ENCODE measurements around the gene PRKCH.

Gene PRKCH

GRCh38 chr14:61321385-61322010, at the start of gene PRKCH:
Gene PRKCH (plus strand): TSS chr14:61321579. CDS start chr14:61322102, 523 bp downstream.
- DNase-seq (ENCODE audit: low read depth): peak; percentile 32

- no peak for DNase-seq (ENCODE audit: low read depth)
These were observed 44.1 kb upstream of the PRKCH start for GRCh38 chr14:61277232-61277631.

GRCh38 chr14:61277784-61278183, 43.6 kb upstream of the PRKCH start:
- DNase-seq (ENCODE audit: low read depth): no peak

- DNase-seq (ENCODE audit: low read depth): no peak
These were observed 42.3 kb upstream of the PRKCH start for GRCh38 chr14:61279082-61279481.

GRCh38 chr14:61280092-61280525, 41.3 kb upstream of the PRKCH start:
- no peak for DNase-seq (ENCODE audit: low read depth)

GRCh38 chr14:61280526-61281185, 40.7 kb upstream of the PRKCH start:
- no peak for DNase-seq (ENCODE audit: low read depth)

GRCh38 chr14:61281186-61281947, 40.0 kb upstream of the PRKCH start, which contains the start of gene TMEM30B:
Gene TMEM30B (minus strand): TSS chr14:61281338. CDS start chr14:61281147, 191 bp downstream.
- DNase-seq (ENCODE audit: low read depth): no peak

GRCh38 chr14:61281948-61282275, 39.5 kb upstream of the PRKCH start:
- DNase-seq (ENCODE audit: low read depth): no peak

- no peak for DNase-seq (ENCODE audit: low read depth)
These were observed 38.6 kb upstream of the PRKCH start for GRCh38 chr14:61282746-61283145.

GRCh38 chr14:61284001-61284400, 37.4 kb upstream of the PRKCH start:
- no peak for DNase-seq (ENCODE audit: low read depth)

- DNase-seq (ENCODE audit: low read depth): no peak
These were observed 36.0 kb upstream of the PRKCH start for GRCh38 chr14:61285364-61285763.

- no peak for DNase-seq (ENCODE audit: low read depth)
These were observed 34.2 kb upstream of the PRKCH start for GRCh38 chr14:61287196-61287595.

GRCh38 chr14:61288228-61288627, 33.2 kb upstream of the PRKCH start:
- no peak for DNase-seq (ENCODE audit: low read depth)

GRCh38 chr14:61288720-61289119, 32.7 kb upstream of the PRKCH start:
- DNase-seq (ENCODE audit: low read depth): no peak

GRCh38 chr14:61290701-61291100, 30.7 kb upstream of the PRKCH start:
- DNase-seq (ENCODE audit: low read depth): no peak

- DNase-seq (ENCODE audit: low read depth): no peak
These were observed 25.2 kb upstream of the PRKCH start for GRCh38 chr14:61296151-61296550.

GRCh38 chr14:61296719-61297502, 24.5 kb upstream of the PRKCH start:
- DNase-seq (ENCODE audit: low read depth): peak; percentile 61

- no peak for DNase-seq (ENCODE audit: low read depth)
These were observed 23.8 kb upstream of the PRKCH start for GRCh38 chr14:61297581-61297980.

- no peak for DNase-seq (ENCODE audit: low read depth)
These were observed 22.6 kb upstream of the PRKCH start for GRCh38 chr14:61298824-61299223.

- no peak for DNase-seq (ENCODE audit: low read depth)
These were observed 21.2 kb upstream of the PRKCH start for GRCh38 chr14:61300209-61300608.

GRCh38 chr14:61300754-61301153, 20.6 kb upstream of the PRKCH start:
- DNase-seq (ENCODE audit: low read depth): no peak

- no peak for DNase-seq (ENCODE audit: low read depth)
These were observed 16.7 kb upstream of the PRKCH start for GRCh38 chr14:61304688-61305087.

Data from ELR (cell line).